Stimulated activated CD4-positive, alpha-beta T cell treated with anti-CD3 and anti-CD28 coated beads, Interleukin-15, amount 100 ng/mL, for 1 hour (primary cell): ENCODE data around the gene DGLUCY.
"Not testable (repeated sequence)": the region's sequence is repeated elsewhere in the genome, so short reads cannot be mapped to it uniquely, and the experiment has no call there.

Source experiments
- DNase-seq, 2 donors: peaks; one replicate each; pipeline ENCODE4 v3.0.0-alpha.2; 2020; ENCODE audit warnings: low read depth in 1 of 2, low spot score in 1 of 2

DGLUCY gene

GRCh38 chr14:91135039-91135438 is 21.2 kb downstream of the DGLUCY start:
- no peak for DNase-seq

GRCh38 chr14:91138511-91139359 is 24.9 kb downstream of the DGLUCY start:
- DNase-seq = no peak

GRCh38 chr14:91139776-91140175 is 25.9 kb downstream of the DGLUCY start:
- DNase-seq = no peak

- no peak for DNase-seq
Observed at GRCh38 chr14:91140672-91141071, 26.8 kb downstream of the DGLUCY start.

- DNase-seq = no peak
Observed at GRCh38 chr14:91142214-91142668, 28.4 kb downstream of the DGLUCY start.

GRCh38 chr14:91143862-91144261 is 30.0 kb downstream of the DGLUCY start:
- no peak for DNase-seq

- no peak for DNase-seq
Observed at GRCh38 chr14:91144425-91145145, 30.7 kb downstream of the DGLUCY start.

GRCh38 chr14:91145391-91146160 is 31.7 kb downstream of the DGLUCY start:
- no peak for DNase-seq

GRCh38 chr14:91146661-91147060 is 32.8 kb downstream of the DGLUCY start:
- DNase-seq = no peak

GRCh38 chr14:91149462-91149861 is 35.6 kb downstream of the DGLUCY start:
- no peak for DNase-seq

- DNase-seq = no peak
Observed at GRCh38 chr14:91152499-91152898, 38.6 kb downstream of the DGLUCY start.

- DNase-seq = no peak
Observed at GRCh38 chr14:91153360-91153759, 39.5 kb downstream of the DGLUCY start.

GRCh38 chr14:91154851-91155625 is 41.2 kb downstream of the DGLUCY start:
- DNase-seq = no peak

- DNase-seq = no peak
Observed at GRCh38 chr14:91155626-91156089, 41.8 kb downstream of the DGLUCY start.

- DNase-seq = not testable (repeated sequence)
Observed at GRCh38 chr14:91156142-91156666, 42.3 kb downstream of the DGLUCY start.

GRCh38 chr14:91156877-91157276 is 43.0 kb downstream of the DGLUCY start:
- not testable (repeated sequence) for DNase-seq

GRCh38 chr14:91158091-91158790 is 44.4 kb downstream of the DGLUCY start:
- no peak for DNase-seq

- DNase-seq = no peak
Observed at GRCh38 chr14:91159182-91159581, 45.3 kb downstream of the DGLUCY start.

GRCh38 chr14:91159906-91160305 is 46.0 kb downstream of the DGLUCY start:
- DNase-seq = no peak

GRCh38 chr14:91163316-91163715 is 49.4 kb downstream of the DGLUCY start:
- DNase-seq = no peak
